ENCODE results near the gene ARHGAP10. TPM values are rescaled to one million over a fixed set of nuclear protein-coding genes. Genes with fewer than 3 reads are reported as not detected.

Gene ARHGAP10
- total RNA-seq, 1 donor from 2014 or later, result 25.5 TPM

DNA sequence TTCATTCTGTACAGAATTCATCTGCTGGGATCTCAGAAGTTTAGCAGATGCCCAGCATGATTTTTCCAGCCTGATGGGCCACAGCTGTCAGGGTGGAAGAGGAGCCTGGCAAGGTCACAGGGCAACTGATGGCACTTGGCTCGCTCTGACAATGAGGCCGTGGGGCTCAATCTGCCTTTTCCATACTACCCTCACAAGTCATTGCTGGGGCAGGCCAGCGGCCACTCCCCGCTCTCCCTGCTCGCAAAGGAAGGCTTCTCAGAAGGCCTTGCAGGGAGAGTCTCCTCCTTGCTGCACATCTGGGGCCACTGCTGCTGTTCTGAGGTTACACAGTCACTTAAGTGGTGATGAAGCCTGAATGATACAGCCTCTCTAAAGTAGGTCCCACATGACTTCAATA, 361.2 kb downstream of the ARHGAP10 start:
- Mint-ChIP-seq H3K36me3 (peaks cover 7% of the 10 kb centered on the region), H3K27me3 (no peaks in the 10 kb centered on the region), H3K27ac (no peak overlapping the region), H3K4me1 (ENCODE audit: unreplicated experiment) (no peaks in the 10 kb centered on the region), H3K9me3 (no peaks in the 10 kb centered on the region), H3K4me3 (no peak overlapping the region)
- no peak for DNase-seq (ENCODE audit: extremely low spot score, unreplicated experiment)
- TF ChIP-seq, protein P1, sequence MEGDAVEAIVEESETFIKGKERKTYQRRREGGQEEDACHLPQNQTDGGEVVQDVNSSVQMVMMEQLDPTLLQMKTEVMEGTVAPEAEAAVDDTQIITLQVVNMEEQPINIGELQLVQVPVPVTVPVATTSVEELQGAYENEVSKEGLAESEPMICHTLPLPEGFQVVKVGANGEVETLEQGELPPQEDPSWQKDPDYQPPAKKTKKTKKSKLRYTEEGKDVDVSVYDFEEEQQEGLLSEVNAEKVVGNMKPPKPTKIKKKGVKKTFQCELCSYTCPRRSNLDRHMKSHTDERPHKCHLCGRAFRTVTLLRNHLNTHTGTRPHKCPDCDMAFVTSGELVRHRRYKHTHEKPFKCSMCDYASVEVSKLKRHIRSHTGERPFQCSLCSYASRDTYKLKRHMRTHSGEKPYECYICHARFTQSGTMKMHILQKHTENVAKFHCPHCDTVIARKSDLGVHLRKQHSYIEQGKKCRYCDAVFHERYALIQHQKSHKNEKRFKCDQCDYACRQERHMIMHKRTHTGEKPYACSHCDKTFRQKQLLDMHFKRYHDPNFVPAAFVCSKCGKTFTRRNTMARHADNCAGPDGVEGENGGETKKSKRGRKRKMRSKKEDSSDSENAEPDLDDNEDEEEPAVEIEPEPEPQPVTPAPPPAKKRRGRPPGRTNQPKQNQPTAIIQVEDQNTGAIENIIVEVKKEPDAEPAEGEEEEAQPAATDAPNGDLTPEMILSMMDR (conservative IDR thresholded peaks at IDR 0.05), result no peak

DNA sequence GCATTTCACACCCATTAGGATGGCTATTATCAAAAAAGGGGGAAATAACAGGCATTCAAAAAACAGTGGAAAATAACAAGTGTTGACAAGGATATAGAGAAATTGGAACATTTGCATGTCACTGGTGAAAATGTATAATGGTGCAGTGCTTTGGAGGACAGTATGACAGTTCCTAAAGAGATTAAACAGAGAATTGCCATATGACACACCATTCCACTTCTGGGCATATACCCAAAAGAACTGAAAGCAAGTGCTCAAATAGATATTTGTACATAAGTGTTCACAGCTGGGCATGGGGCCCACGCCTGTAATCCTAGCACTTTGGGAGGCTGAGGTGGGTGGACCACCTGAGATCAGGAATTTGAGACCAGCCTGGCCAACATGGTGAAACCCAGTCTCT, 362.3 kb downstream of the ARHGAP10 start:
- TF ChIP-seq, protein P1 (conservative IDR thresholded peaks at IDR 0.05), result no peak
- H3K4me3 Mint-ChIP-seq, result no peak overlapping the region
- no peaks in the 10 kb centered on the region for H3K4me1 Mint-ChIP-seq (ENCODE audit: unreplicated experiment)
- H3K27ac Mint-ChIP-seq, result no peak overlapping the region
- no peaks in the 10 kb centered on the region for H3K9me3 Mint-ChIP-seq
- no peaks in the 10 kb centered on the region for H3K27me3 Mint-ChIP-seq
- H3K36me3 Mint-ChIP-seq, result peaks cover 8% of the 10 kb centered on the region
- no peak for DNase-seq (ENCODE audit: extremely low spot score, unreplicated experiment)

DNA sequence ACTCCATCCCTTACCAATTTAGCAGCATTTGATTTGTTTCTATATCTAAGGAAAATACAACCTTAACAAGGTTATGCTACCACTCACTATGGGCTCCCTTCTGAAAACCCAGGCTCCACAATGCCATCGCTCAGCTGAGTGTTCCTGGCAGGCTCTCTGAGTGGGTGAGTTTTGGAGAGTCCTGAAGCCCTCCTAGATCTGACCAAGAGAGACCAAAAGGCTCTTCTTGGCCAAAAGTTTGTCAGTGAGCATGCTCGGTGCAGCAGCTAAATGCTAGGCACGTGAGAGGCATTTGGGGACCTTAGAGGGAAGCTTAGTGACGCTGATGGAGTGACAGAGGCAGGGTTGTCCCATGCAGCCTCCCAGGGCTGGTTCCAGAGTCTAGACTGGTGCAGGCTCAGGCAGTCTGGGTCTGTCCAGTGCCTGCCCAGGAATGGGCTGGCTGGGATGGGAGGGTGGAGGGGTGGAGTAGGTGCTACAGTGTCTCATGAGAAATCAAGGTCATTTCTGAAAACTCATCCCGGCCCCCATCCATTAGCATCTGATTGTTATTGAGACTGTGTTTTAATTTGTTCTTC, 363.5 kb downstream of the ARHGAP10 start:
- DNase-seq (ENCODE audit: extremely low spot score, unreplicated experiment), result no peak
- Mint-ChIP-seq H3K4me1 (ENCODE audit: unreplicated experiment) (no peaks in the 10 kb centered on the region), H3K36me3 (peaks cover 8% of the 10 kb centered on the region), H3K27me3 (no peaks in the 10 kb centered on the region), H3K27ac (no peak overlapping the region), H3K9me3 (no peaks in the 10 kb centered on the region), H3K4me3 (no peak overlapping the region)
- TF ChIP-seq, protein P1 (conservative IDR thresholded peaks at IDR 0.05), result no peak

DNA sequence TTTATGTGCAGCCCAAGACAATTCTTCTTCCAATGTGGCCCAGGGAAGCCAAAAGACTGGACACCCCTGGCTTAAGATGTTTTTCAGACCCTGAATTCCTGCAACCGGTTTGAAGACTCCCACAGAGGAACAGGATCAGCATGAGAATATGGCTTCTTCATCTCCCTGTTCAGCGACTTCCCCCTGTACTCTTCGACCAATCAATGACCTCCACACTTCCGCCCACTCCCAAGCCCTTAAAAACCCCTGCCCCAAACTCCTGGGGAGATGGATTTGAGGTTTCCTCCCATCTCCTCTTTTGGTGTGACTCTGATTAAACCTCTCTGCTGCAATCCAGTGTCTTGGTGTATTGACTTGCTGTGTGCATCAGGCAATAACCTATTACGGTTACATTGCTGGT, 365.9 kb downstream of the ARHGAP10 start:
- Mint-ChIP-seq H3K27ac (no peak overlapping the region), H3K4me3 (no peak overlapping the region), H3K36me3 (peaks cover 8% of the 10 kb centered on the region), H3K4me1 (ENCODE audit: unreplicated experiment) (no peaks in the 10 kb centered on the region), H3K9me3 (no peaks in the 10 kb centered on the region), H3K27me3 (no peaks in the 10 kb centered on the region)
- TF ChIP-seq, protein P1 (conservative IDR thresholded peaks at IDR 0.05), result no peak
- DNase-seq (ENCODE audit: extremely low spot score, unreplicated experiment), result no peak

DNA sequence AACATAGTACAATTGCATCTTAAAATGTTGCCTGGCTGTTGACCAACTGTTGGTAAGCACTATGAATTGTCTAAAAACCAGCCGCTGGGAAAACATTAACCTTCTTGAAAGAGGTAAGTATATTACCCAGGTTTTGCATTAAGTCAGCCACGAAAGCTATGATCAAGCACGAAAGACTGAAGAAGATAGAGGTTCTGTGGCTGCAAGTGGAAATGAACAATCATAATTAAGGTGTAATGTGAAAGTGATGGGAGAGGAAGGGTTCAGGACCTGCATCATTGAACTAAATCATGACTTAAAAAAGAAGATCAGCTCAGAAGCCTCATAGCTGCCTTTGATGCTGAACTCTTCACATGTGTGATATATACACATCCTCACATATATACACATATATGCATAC, 369.3 kb downstream of the ARHGAP10 start:
- Mint-ChIP-seq H3K27me3 (no peaks in the 10 kb centered on the region), H3K27ac (no peak overlapping the region), H3K4me3 (no peak overlapping the region), H3K9me3 (no peaks in the 10 kb centered on the region), H3K4me1 (ENCODE audit: unreplicated experiment) (no peaks in the 10 kb centered on the region), H3K36me3 (peaks cover 9% of the 10 kb centered on the region)
- TF ChIP-seq, protein P1 (conservative IDR thresholded peaks at IDR 0.05), result no peak
- no peak for DNase-seq (ENCODE audit: extremely low spot score, unreplicated experiment)

DNA sequence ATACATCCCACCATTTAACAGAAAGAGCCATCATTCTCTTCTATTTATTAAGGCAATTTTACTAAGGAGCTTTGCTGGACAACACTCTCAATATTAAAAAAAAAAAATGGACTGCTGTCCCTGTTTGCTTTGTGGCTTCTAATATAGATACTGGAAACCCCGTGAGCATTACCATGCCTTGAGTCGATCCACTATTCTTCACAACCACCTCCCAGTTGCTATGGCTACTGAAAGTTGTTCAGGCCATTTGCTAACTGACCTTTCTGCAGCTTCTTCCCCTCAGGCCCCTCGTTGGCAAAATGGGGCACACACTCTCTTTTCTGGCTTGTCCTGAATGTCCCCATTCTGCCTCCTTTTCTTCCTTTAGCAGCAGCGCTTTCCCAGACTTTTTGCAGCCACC, 369.9 kb downstream of the ARHGAP10 start:
- Mint-ChIP-seq H3K9me3 (no peaks in the 10 kb centered on the region), H3K4me3 (no peak overlapping the region), H3K36me3 (peaks cover 8% of the 10 kb centered on the region), H3K27ac (no peak overlapping the region), H3K27me3 (no peaks in the 10 kb centered on the region), H3K4me1 (ENCODE audit: unreplicated experiment) (no peaks in the 10 kb centered on the region)
- TF ChIP-seq, protein P1 (conservative IDR thresholded peaks at IDR 0.05), result no peak
- no peak for DNase-seq (ENCODE audit: extremely low spot score, unreplicated experiment)
